ENCODE data around the gene CHCHD4. TPM values are rescaled to one million over a fixed set of nuclear protein-coding genes. Genes with fewer than 3 reads are reported as not detected.

Gene CHCHD4
- total and polyA plus RNA-seq, 2 experiments from 2014 or later = 31.1 to 39.2 TPM

DNA sequence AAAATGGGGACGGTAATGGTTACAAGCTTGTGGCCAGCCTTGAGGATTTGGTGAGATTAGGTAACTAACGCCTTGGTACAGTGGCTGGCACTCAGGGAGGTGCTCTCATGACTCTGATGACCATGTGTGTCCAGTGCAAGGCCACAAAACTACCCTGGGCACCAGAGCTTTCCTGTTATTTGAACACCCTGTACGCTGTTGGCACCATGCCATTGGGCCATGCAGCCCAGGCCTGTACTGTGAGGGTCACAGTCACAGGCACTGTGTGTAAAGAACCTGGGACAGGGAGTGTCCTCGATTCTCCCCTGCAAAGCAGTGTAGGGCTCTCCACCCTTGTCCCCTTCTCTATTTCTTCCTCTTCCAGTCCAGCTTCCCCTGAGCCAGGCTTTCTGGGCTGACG is 6.5 kb upstream of the CHCHD4 start:
- H3K4me2 ChIP-seq = no peak overlapping the region
- peaks cover 7% of the 10 kb centered on the region for H3K36me3 ChIP-seq (ENCODE audit: insufficient read depth)
- ATAC-seq (no peak), DNase-seq (ENCODE audit: low spot score) (no peak)
- H4K20me1 ChIP-seq (replicated peaks; ENCODE audit: insufficient read depth) = peaks cover 5% of the 10 kb centered on the region; the same call in 1 of the 2 replicates
- no peaks in the 10 kb centered on the region for H3K27me3 ChIP-seq (ENCODE audit: insufficient read depth)
- H3K4me1 ChIP-seq (ENCODE audit: insufficient read depth) = peaks cover 6% of the 10 kb centered on the region; the same call in 1 of the 2 replicates
- no peak overlapping the region for H3K27ac Mint-ChIP-seq
- H3K27ac ChIP-seq (ENCODE audit: low read depth) = no peak overlapping the region
- no peaks in the 10 kb centered on the region for H3F3A ChIP-seq (replicated peaks; ENCODE audit: low read depth)
- H3K79me2 ChIP-seq (replicated peaks; ENCODE audit: insufficient read depth) = peaks cover 26% of the 10 kb centered on the region
- H3K4me1 Mint-ChIP-seq = peaks cover 4% of the 10 kb centered on the region; the same call in 1 of the 3 replicates
- peaks cover 8% of the 10 kb centered on the region for H3K27me3 Mint-ChIP-seq (ENCODE audit: insufficient read depth, low read depth, poor library complexity)
- TF ChIP-seq ZNF331 (CRISPR knock-in tag; IDR thresholded peaks at IDR 0.05; ENCODE audit: low read depth) (no peak), JUNB (IDR thresholded peaks at IDR 0.05; ENCODE audit: unreplicated experiment) (no peak), CREB1 (CRISPR knock-in tag; IDR thresholded peaks at IDR 0.05; ENCODE audit: low read depth) (no peak), EZH2phosphoT487 (IDR thresholded peaks at IDR 0.05; ENCODE audit: unreplicated experiment) (no peak)
- TF ChIP-seq, protein P1, sequence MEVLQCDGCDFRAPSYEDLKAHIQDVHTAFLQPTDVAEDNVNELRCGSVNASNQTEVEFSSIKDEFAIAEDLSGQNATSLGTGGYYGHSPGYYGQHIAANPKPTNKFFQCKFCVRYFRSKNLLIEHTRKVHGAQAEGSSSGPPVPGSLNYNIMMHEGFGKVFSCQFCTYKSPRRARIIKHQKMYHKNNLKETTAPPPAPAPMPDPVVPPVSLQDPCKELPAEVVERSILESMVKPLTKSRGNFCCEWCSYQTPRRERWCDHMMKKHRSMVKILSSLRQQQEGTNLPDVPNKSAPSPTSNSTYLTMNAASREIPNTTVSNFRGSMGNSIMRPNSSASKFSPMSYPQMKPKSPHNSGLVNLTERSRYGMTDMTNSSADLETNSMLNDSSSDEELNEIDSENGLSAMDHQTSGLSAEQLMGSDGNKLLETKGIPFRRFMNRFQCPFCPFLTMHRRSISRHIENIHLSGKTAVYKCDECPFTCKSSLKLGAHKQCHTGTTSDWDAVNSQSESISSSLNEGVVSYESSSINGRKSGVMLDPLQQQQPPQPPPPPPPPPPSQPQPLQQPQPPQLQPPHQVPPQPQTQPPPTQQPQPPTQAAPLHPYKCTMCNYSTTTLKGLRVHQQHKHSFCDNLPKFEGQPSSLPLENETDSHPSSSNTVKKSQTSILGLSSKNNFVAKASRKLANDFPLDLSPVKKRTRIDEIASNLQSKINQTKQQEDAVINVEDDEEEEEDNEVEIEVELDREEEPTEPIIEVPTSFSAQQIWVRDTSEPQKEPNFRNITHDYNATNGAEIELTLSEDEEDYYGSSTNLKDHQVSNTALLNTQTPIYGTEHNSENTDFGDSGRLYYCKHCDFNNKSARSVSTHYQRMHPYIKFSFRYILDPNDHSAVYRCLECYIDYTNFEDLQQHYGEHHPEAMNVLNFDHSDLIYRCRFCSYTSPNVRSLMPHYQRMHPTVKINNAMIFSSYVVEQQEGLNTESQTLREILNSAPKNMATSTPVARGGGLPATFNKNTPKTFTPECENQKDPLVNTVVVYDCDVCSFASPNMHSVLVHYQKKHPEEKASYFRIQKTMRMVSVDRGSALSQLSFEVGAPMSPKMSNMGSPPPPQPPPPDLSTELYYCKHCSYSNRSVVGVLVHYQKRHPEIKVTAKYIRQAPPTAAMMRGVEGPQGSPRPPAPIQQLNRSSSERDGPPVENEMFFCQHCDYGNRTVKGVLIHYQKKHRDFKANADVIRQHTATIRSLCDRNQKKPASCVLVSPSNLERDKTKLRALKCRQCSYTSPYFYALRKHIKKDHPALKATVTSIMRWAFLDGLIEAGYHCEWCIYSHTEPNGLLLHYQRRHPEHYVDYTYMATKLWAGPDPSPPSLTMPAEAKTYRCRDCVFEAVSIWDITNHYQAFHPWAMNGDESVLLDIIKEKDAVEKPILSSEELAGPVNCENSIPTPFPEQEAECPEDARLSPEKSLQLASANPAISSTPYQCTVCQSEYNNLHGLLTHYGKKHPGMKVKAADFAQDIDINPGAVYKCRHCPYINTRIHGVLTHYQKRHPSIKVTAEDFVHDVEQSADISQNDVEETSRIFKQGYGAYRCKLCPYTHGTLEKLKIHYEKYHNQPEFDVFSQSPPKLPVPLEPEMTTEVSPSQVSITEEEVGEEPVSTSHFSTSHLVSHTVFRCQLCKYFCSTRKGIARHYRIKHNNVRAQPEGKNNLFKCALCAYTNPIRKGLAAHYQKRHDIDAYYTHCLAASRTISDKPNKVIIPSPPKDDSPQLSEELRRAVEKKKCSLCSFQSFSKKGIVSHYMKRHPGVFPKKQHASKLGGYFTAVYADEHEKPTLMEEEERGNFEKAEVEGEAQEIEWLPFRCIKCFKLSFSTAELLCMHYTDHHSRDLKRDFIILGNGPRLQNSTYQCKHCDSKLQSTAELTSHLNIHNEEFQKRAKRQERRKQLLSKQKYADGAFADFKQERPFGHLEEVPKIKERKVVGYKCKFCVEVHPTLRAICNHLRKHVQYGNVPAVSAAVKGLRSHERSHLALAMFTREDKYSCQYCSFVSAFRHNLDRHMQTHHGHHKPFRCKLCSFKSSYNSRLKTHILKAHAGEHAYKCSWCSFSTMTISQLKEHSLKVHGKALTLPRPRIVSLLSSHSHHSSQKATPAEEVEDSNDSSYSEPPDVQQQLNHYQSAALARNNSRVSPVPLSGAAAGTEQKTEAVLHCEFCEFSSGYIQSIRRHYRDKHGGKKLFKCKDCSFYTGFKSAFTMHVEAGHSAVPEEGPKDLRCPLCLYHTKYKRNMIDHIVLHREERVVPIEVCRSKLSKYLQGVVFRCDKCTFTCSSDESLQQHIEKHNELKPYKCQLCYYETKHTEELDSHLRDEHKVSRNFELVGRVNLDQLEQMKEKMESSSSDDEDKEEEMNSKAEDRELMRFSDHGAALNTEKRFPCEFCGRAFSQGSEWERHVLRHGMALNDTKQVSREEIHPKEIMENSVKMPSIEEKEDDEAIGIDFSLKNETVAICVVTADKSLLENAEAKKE (CRISPR knock-in tag; IDR thresholded peaks at IDR 0.05) = no peak
- no peak overlapping the region for H2AFZ ChIP-seq
- no peak overlapping the region for H3K4me3 Mint-ChIP-seq
- H3K9me2 ChIP-seq (ENCODE audit: insufficient read depth) = no peaks in the 10 kb centered on the region
- peaks cover 77% of the 10 kb centered on the region for H3K36me3 Mint-ChIP-seq (ENCODE audit: low read depth)
- H3K9me3 Mint-ChIP-seq = no peaks in the 10 kb centered on the region
- H3K4me3 ChIP-seq = no peak overlapping the region

DNA sequence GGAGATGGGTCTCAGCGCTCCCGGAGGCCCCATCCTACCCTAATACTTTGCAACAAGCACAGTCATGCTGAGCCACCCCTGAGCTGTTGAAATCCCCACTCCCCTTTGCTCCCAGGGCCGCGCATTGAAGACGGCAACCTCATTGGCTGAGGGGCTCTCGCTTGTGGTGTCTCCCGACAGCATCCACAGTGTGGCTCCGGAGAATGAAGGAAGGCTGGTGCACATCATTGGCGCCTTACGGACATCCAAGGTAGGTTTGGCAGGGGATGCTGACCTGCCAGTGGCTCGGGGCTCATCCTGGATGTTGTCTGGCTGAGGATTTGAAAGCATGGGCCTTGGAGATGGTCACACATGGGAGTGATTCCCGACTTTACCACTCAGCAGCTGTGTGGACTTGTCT is 6.0 kb upstream of the CHCHD4 start:
- Mint-ChIP-seq H3K27ac (no peak overlapping the region), H3K36me3 (ENCODE audit: low read depth) (peaks cover 72% of the 10 kb centered on the region), H3K4me1 (peaks cover 8% of the 10 kb centered on the region; the same call in 2 of the 3 replicates), H3K9me3 (no peaks in the 10 kb centered on the region), H3K27me3 (ENCODE audit: insufficient read depth, low read depth, poor library complexity) (peaks cover 11% of the 10 kb centered on the region), H3K4me3 (no peak overlapping the region)
- DNase-seq (ENCODE audit: low spot score) (no peak), ATAC-seq (no peak)
- Histone ChIP-seq H3K79me2 (replicated peaks; ENCODE audit: insufficient read depth) (peaks cover 29% of the 10 kb centered on the region), H3K4me3 (no peak overlapping the region), H3K27me3 (ENCODE audit: insufficient read depth) (no peaks in the 10 kb centered on the region), H3K4me1 (ENCODE audit: insufficient read depth) (peaks cover 9% of the 10 kb centered on the region; the same call in 1 of the 2 replicates), H4K20me1 (replicated peaks; ENCODE audit: insufficient read depth) (peaks cover 8% of the 10 kb centered on the region; the same call in 1 of the 2 replicates), H3K27ac (ENCODE audit: low read depth) (no peak overlapping the region), H3K4me2 (no peak overlapping the region), H3K9me2 (ENCODE audit: insufficient read depth) (no peaks in the 10 kb centered on the region), H2AFZ (no peak overlapping the region), H3K36me3 (ENCODE audit: insufficient read depth) (peaks cover 4% of the 10 kb centered on the region; the same call in 1 of the 2 replicates), H3F3A (replicated peaks; ENCODE audit: low read depth) (no peaks in the 10 kb centered on the region)
- TF ChIP-seq ZNF331 (CRISPR knock-in tag; IDR thresholded peaks at IDR 0.05; ENCODE audit: low read depth) = no peak
- TF ChIP-seq POLR2AphosphoS5 (IDR thresholded peaks at IDR 0.05; ENCODE audit: low read depth) = no peak
- TF ChIP-seq, protein P2, sequence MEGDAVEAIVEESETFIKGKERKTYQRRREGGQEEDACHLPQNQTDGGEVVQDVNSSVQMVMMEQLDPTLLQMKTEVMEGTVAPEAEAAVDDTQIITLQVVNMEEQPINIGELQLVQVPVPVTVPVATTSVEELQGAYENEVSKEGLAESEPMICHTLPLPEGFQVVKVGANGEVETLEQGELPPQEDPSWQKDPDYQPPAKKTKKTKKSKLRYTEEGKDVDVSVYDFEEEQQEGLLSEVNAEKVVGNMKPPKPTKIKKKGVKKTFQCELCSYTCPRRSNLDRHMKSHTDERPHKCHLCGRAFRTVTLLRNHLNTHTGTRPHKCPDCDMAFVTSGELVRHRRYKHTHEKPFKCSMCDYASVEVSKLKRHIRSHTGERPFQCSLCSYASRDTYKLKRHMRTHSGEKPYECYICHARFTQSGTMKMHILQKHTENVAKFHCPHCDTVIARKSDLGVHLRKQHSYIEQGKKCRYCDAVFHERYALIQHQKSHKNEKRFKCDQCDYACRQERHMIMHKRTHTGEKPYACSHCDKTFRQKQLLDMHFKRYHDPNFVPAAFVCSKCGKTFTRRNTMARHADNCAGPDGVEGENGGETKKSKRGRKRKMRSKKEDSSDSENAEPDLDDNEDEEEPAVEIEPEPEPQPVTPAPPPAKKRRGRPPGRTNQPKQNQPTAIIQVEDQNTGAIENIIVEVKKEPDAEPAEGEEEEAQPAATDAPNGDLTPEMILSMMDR (conservative IDR thresholded peaks at IDR 0.05; ENCODE audit: low read depth in 2 of 2) = no peak
- no peak for TF ChIP-seq JUNB (IDR thresholded peaks at IDR 0.05; ENCODE audit: unreplicated experiment)

Data from GM23338 (cell line).